ENCODE results near the gene CPA1.

The CPA1 gene

GRCh38 chr7:130356121-130356875, 24.0 kb upstream of the CPA1 start:
- DNase-seq: no peak

- no peak for DNase-seq
These were observed 23.2 kb upstream of the CPA1 start for GRCh38 chr7:130356876-130357611.

- DNase-seq: no peak
These were observed 21.8 kb upstream of the CPA1 start for GRCh38 chr7:130358471-130358870.

GRCh38 chr7:130359276-130359857, 20.9 kb upstream of the CPA1 start:
- DNase-seq: no peak

- DNase-seq: no peak
These were observed 19.8 kb upstream of the CPA1 start for GRCh38 chr7:130360518-130360917.

- no peak for DNase-seq
These were observed 18.6 kb upstream of the CPA1 start for GRCh38 chr7:130361681-130362080.

GRCh38 chr7:130362251-130362816, 18.0 kb upstream of the CPA1 start:
- no peak for DNase-seq

GRCh38 chr7:130363026-130363847, 17.1 kb upstream of the CPA1 start:
- DNase-seq: no peak

- DNase-seq: no peak
These were observed 15.8 kb upstream of the CPA1 start for GRCh38 chr7:130364451-130364850.

GRCh38 chr7:130365088-130365487, 15.2 kb upstream of the CPA1 start:
- DNase-seq: no peak

GRCh38 chr7:130365511-130366441, 14.5 kb upstream of the CPA1 start:
- DNase-seq: no peak

- no peak for DNase-seq
These were observed 13.7 kb upstream of the CPA1 start for GRCh38 chr7:130366564-130366963.

- DNase-seq: no peak
These were observed 13.1 kb upstream of the CPA1 start for GRCh38 chr7:130367088-130367755.

- no peak for DNase-seq
These were observed 12.2 kb upstream of the CPA1 start for GRCh38 chr7:130367836-130368746.

- no peak for DNase-seq
These were observed 11.1 kb upstream of the CPA1 start for GRCh38 chr7:130369110-130369711.

GRCh38 chr7:130369831-130370550, 10.3 kb upstream of the CPA1 start:
- no peak for DNase-seq

- DNase-seq: no peak
These were observed 9.2 kb upstream of the CPA1 start for GRCh38 chr7:130371046-130371445.

GRCh38 chr7:130372402-130373165, 7.7 kb upstream of the CPA1 start:
- no peak for DNase-seq
